Osteoblast (primary cell): ENCODE results near the gene BANK1. TPM values are rescaled to one million over a fixed set of nuclear protein-coding genes. Genes with fewer than 3 reads are reported as not detected.

Source experiments
- DNase-seq: peaks from one replicate; pipeline ENCODE4 v3.0.0; 2011; ENCODE audit warnings: low spot score, mixed read lengths; ENCODE audit not compliant: insufficient read length; ENCODE audit errors: missing footprints
- H2AFZ ChIP-seq: 2 replicates; pipeline ENCODE4 v1.6.0; 2011; ENCODE audit warnings: mild to moderate bottlenecking, low read length
- H3K27ac ChIP-seq: 2 replicates; pipeline ENCODE4 v1.5.1; 2011; ENCODE audit warnings: mild to moderate bottlenecking, low read depth, low read length, moderate library complexity
- H3K27me3 ChIP-seq: 2 replicates; pipeline ENCODE4 v1.6.0; 2012; ENCODE audit warnings: mild to moderate bottlenecking, control low read depth, inconsistent platforms, low read length, moderate library complexity; ENCODE audit not compliant: insufficient read depth
- H3K36me3 ChIP-seq: 2 replicates; pipeline ENCODE4 v1.5.1; 2011; ENCODE audit warnings: mild to moderate bottlenecking, low read length, control low read depth, moderate library complexity; ENCODE audit not compliant: insufficient read depth
- H3K4me1 ChIP-seq: 2 replicates; pipeline ENCODE4 v1.5.1; 2011; ENCODE audit warnings: mild to moderate bottlenecking, low read length, control low read depth, moderate library complexity; ENCODE audit not compliant: insufficient read depth
- H3K4me2 ChIP-seq: 2 replicates; pipeline ENCODE4 v1.6.0; 2011; ENCODE audit warnings: mild to moderate bottlenecking, low read length; ENCODE audit not compliant: insufficient read depth
- H3K4me3 ChIP-seq: fragments of 200-600 bp; sonication (generic); 3 replicates; pipeline ENCODE4 v1.5.1; 2012; ENCODE audit warnings: mild to moderate bottlenecking, low read length, inconsistent platforms; ENCODE audit not compliant: insufficient read depth
- H3K79me2 ChIP-seq: 2 replicates; pipeline ENCODE4 v1.6.0; 2012; ENCODE audit warnings: mild to moderate bottlenecking, low read length, control low read depth, inconsistent platforms; ENCODE audit not compliant: insufficient read depth
- H3K9me3 ChIP-seq: 2 replicates; pipeline ENCODE4 v1.5.1; 2011; ENCODE audit warnings: low read depth, low read length, control low read depth
- H4K20me1 ChIP-seq: 2 replicates; pipeline ENCODE4 v1.6.0; 2012; ENCODE audit warnings: mild to moderate bottlenecking, low read length, control low read depth; ENCODE audit not compliant: insufficient read depth
- CTCF ChIP-seq: IDR thresholded peaks from 2 replicates; pipeline ENCODE4 v1.5.1; 2011; ENCODE audit warnings: mild to moderate bottlenecking, low read depth, low read length, moderate library complexity; ENCODE audit errors: extremely low read depth
- total RNA-seq: library from RNA; depleted of rRNA; stranded (reverse); fragments of >200 nt; gene quantifications from 2 replicates; pipeline ENCODE4 v1.2.3, GENCODE V29; 2012

The BANK1 gene
- total RNA-seq, 1 donor = 1.8 TPM

GRCh38 chr4:101833480-101833879, 43.0 kb downstream of the BANK1 start:
- Histone ChIP-seq H3K9me3 (no peaks in the 10 kb centered on the region), H3K27ac (no peak overlapping the region), H3K4me2 (no peak overlapping the region), H3K36me3 (no peaks in the 10 kb centered on the region), H3K4me1 (no peaks in the 10 kb centered on the region), H3K79me2 (no peaks in the 10 kb centered on the region), H2AFZ (no peak overlapping the region), H3K4me3 (no peak overlapping the region), H3K27me3 (no peaks in the 10 kb centered on the region), H4K20me1 (no peaks in the 10 kb centered on the region)
- DNase-seq = no peak
- TF ChIP-seq CTCF = no peak

DNA sequence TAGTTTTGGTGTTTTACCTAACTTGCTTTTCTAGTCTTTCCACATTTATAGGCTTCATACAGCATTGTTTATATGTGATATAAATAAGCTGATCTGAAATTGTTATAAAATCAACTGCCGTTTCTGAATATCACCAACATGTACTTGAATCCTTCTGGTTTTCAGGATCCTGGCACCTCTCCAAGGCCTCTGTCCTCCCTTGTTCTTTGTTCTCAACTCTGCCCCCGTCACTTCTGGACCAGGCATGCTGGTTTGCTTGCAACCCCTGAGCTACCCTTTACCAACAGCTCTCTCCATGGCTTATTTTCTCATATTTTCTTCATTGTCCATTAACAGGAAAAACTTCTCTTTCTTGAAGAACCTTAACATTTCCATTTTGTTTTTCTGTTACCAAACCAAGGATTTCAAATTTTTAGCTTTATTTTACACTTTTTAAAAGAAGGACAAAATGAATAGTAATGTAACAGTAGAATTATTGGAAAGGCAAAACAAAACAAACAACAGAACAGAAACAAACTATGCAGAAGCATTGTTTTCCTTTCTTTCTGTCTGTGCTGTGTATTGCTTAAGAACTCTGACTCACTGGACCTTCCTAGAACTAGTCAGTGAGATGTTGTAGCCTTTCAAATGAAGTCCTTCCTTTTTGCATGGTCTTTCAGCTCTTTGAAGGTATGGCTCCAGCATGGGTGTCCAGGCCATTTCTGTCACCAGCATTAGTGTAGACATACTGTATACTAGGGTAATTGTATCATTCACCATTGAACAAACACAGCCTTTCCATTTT, 44.8 kb downstream of the BANK1 start:
- peak overlapping the region; percentile 42 for H2AFZ ChIP-seq

DNA sequence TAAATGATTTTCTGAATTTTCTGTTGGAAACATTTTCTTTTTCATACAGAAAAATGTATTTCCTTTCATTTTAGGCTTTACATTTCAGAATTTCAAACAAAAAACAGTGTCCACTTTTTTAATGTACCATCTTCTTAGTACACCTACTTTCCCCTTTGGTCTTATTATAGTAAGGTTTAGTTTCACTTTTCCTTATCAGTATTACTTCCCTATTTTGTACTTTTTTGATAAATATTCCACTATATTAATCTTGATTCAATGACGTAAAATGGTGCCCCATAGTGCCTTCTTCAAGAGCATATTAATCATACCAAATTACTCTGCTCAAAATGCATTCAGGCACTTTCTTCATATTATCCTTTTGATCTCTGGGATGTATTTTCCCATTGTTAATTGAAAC, 52.5 kb downstream of the BANK1 start:
- H3K27me3 ChIP-seq = no peaks in the 10 kb centered on the region
- H3K27ac ChIP-seq = no peak overlapping the region
- H3K36me3 ChIP-seq = no peaks in the 10 kb centered on the region
- H4K20me1 ChIP-seq = no peaks in the 10 kb centered on the region
- no peak overlapping the region for H2AFZ ChIP-seq
- no peaks in the 10 kb centered on the region for H3K4me1 ChIP-seq
- DNase-seq = no peak
- no peak for TF ChIP-seq CTCF
- no peaks in the 10 kb centered on the region for H3K9me3 ChIP-seq
- H3K79me2 ChIP-seq = no peaks in the 10 kb centered on the region
- H3K4me2 ChIP-seq = no peak overlapping the region
- H3K4me3 ChIP-seq = no peak overlapping the region

More for the DNA sequence above, 44.8 kb downstream of the BANK1 start:
- Histone ChIP-seq H3K4me1 (no peaks in the 10 kb centered on the region), H3K9me3 (no peaks in the 10 kb centered on the region), H3K27me3 (no peaks in the 10 kb centered on the region), H3K36me3 (no peaks in the 10 kb centered on the region), H3K79me2 (no peaks in the 10 kb centered on the region), H3K4me2 (peak overlapping the region; percentile 56), H3K4me3 (no peak overlapping the region), H3K27ac (no peak overlapping the region), H4K20me1 (no peaks in the 10 kb centered on the region)
- DNase-seq = peak; percentile 83
- no peak for TF ChIP-seq CTCF

DNA sequence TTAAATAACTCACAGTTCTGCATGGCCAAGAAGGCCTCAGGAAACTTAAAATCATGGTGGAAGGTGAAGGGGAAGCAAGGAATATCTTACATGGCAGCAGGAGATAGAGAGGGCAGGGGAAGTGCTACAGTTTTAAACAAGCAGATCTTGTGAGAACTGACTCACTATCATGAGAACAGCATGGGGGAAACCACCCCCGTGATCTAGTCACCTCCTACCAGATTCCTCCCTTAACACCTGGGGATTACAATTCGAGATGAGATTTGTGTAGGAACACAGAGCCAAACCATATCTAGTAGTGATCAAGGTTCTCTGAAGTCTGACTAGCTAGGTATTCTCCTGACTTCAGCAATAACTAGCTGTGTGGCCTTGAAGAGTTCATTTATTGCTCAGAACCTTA, 56.0 kb downstream of the BANK1 start:
- Histone ChIP-seq H2AFZ (no peak overlapping the region), H4K20me1 (no peaks in the 10 kb centered on the region), H3K27ac (no peak overlapping the region), H3K79me2 (no peaks in the 10 kb centered on the region), H3K36me3 (no peaks in the 10 kb centered on the region), H3K27me3 (no peaks in the 10 kb centered on the region), H3K9me3 (no peaks in the 10 kb centered on the region), H3K4me2 (no peak overlapping the region), H3K4me3 (no peak overlapping the region), H3K4me1 (no peaks in the 10 kb centered on the region)
- no peak for DNase-seq
- no peak for TF ChIP-seq CTCF
